Adrenal gland (tissue), 12 donors: ENCODE data around the gene PSTPIP2. TPM values are rescaled to one million over a fixed set of nuclear protein-coding genes. Genes with fewer than 3 reads are reported as not detected.

Experiments used
- DNase-seq, 7 donors: peaks; one replicate each; pipeline ENCODE4 v3.0.0-alpha.2; 2019 to 2020
- H3K27ac ChIP-seq, 5 donors: fragments of 200-600 bp; sonication (generic) in 4 of 5; 1 replicate in 3 of 5; 2 replicates in 2 of 5; pipeline versions ENCODE4 v1.5.1 to v1.8.0; 2016 to 2020; ENCODE audit warnings: mild to moderate bottlenecking in 1 of 5
- H3K27me3 ChIP-seq: fragments of 200-600 bp; 2 replicates; pipeline ENCODE4 v1.8.0; 2021
- H3K36me3 ChIP-seq, 2 donors: fragments of 200-600 bp; replicated peaks in 1 of 2; 1 replicate in 1 of 2; 2 replicates in 1 of 2; pipeline versions ENCODE4 v1.5.1 to v1.8.0; 2018 to 2022
- H3K4me1 ChIP-seq, 2 donors: fragments of 200-600 bp; replicated peaks in 1 of 2; 1 replicate in 1 of 2; 2 replicates in 1 of 2; pipeline versions ENCODE4 v1.5.1 to v1.8.0; 2018 to 2021
- H3K4me3 ChIP-seq, 4 donors: fragments of 200-600 bp; sonication (generic) in 3 of 4; one replicate each; pipeline ENCODE4 v1.5.1; 2016 to 2018
- H3K9me3 ChIP-seq, 3 donors: fragments of 200-600 bp; sonication (generic) in 1 of 3; replicated peaks in 1 of 3; 1 replicate in 2 of 3; 2 replicates in 1 of 3; pipeline versions ENCODE4 v1.5.1 to v1.8.0; 2016 to 2021
- CTCF ChIP-seq, 6 experiments: fragments of 450-650 bp in 4 of 6; fragments of 200-600 bp in 2 of 6; sonication (generic) in 1 of 6; IDR thresholded peaks; 1 replicate in 5 of 6; 2 replicates in 1 of 6; pipeline versions ENCODE4 v1.5.1 to v1.8.0; 2016 to 2021; ENCODE audit warnings: antibody characterized with exemption in 6 of 6, mild to moderate bottlenecking in 2 of 6, moderate library complexity in 1 of 6
- POLR2A ChIP-seq, 2 donors: fragments of 450-650 bp; IDR thresholded peaks; one replicate each; pipeline ENCODE4 v1.6.1; 2017; ENCODE audit warnings: antibody characterized with exemption in 2 of 2, mild to moderate bottlenecking in 2 of 2, moderate library complexity in 1 of 2
- WGBS, 4 donors: extraction: QIAGEN DNeasy Blood & Tissue Kit in 2 of 4; methylation state at CpG; one replicate each; pipeline versions ENCODE4 v1.1.5 to v1.1.7; 2013 to 2017; 5-methylcytosine and 5-hydroxymethylcytosine counted together
- intact Hi-C, 2 donors: fragments of 100-400 bp; cut with DNase I; formaldehyde crosslinking; loops; one replicate each; pipeline versions ENCODE4 v1.14.1 to v1.15.0; 2022 to 2023
- polyA plus RNA-seq, 3 donors: library from polyadenylated mRNA; stranded (reverse); fragments of 200-250 nt in 2 of 3; fragments of 350-450 nt in 1 of 3; fragmentation: Illumina TruSeq in 1 of 3; extraction: RNeasy Lipid Tissue Mini Kit (QIAGEN cat#74804) in 1 of 3; gene quantifications; one replicate each; pipeline ENCODE4 v1.2.3, GENCODE V29; 2013 to 2014
- total RNA-seq, 9 donors: library from RNA; depleted of rRNA in 4 of 9; stranded (reverse); fragments of >200 nt in 4 of 9; fragments of 120-200 nt in 1 of 9; fragmentation: NEBNext Ultra II Directional in 1 of 9; extraction: Animal tissue kit (Norgen Biotek cat#: 25700) in 1 of 9; gene quantifications; one replicate each; pipeline versions ENCODE4 v1.1.0 to v1.2.4, GENCODE V29; 2013 to 2023
- donor health status: healthy with polysubstance abuse.
- donor health status: Bipolar disorder and iron deficiency.
- donor health status: DM: yes; HTN: yes; CAD: no.
- donor health status: DM: no; HTN: no; CAD: no.
- donor health status: DM: no; HTN: no; CAD: no.
- donor health status: DM: yes; HTN: yes; CAD: no.

PSTPIP2 gene
- total and polyA plus RNA-seq, 12 donors = 5.3 to 17.8 (median 8.4) TPM

GRCh38 chr18:45957100-45957499, 115.0 kb downstream of the PSTPIP2 start:
- H3K9me3 ChIP-seq = no peaks in the 10 kb centered on the region
- H3K27ac ChIP-seq = no peak overlapping the region
- H3K4me3 ChIP-seq = no peak overlapping the region
- no peaks in the 10 kb centered on the region for H3K27me3 ChIP-seq
- TF ChIP-seq POLR2A (IDR thresholded peaks at IDR 0.05) = no peak
- no peak for TF ChIP-seq CTCF (IDR thresholded peaks at IDR 0.05)
- no peak for DNase-seq
- peaks cover 0 to 7% of the 10 kb centered on the region in 2 donors for H3K4me1 ChIP-seq
- H3K36me3 ChIP-seq = peaks cover 0 to 27% of the 10 kb centered on the region in 2 donors
- intact Hi-C loops = no loop called here

- Histone ChIP-seq H3K4me3 (no peak overlapping the region), H3K27ac (peak overlapping the region in 2 of 5 donors; percentile 24 to 32), H3K9me3 (no peaks in the 10 kb centered on the region), H3K36me3 (peaks cover 0 to 50% of the 10 kb centered on the region in 2 donors), H3K4me1 (peaks cover 0 to 15% of the 10 kb centered on the region in 2 donors), H3K27me3 (no peaks in the 10 kb centered on the region)
- DNase-seq = peak in 3 of 7 donors; percentile 13 to 33 (median 23)
- WGBS, 4 donors = 78 to 84% (median 82%) methylated on average over 6 to 7 of the region's 7 CpGs
- intact Hi-C loops = no loop called here
- TF ChIP-seq POLR2A (IDR thresholded peaks at IDR 0.05) = no peak
- TF ChIP-seq CTCF (IDR thresholded peaks at IDR 0.05) = no peak
These were observed 117.8 kb downstream of the PSTPIP2 start for GRCh38 chr18:45954070-45954934.

- peak in 6 of 7 donors; percentile 30 to 75 (median 49) for DNase-seq
- 68 to 87% (median 83%) methylated on average over 4 of the region's 4 CpGs for WGBS, 4 donors
- TF ChIP-seq POLR2A (IDR thresholded peaks at IDR 0.05) (no peak), CTCF (IDR thresholded peaks at IDR 0.05) (no peak)
- no peaks in the 10 kb centered on the region for H3K27me3 ChIP-seq
- peaks cover 0 to 10% of the 10 kb centered on the region in 2 donors for H3K4me1 ChIP-seq
- H3K36me3 ChIP-seq = peaks cover 0 to 81% of the 10 kb centered on the region in 2 donors
- no peaks in the 10 kb centered on the region for H3K9me3 ChIP-seq
- no peak overlapping the region for H3K4me3 ChIP-seq
- H3K27ac ChIP-seq = no peak overlapping the region
- intact Hi-C loops = no loop called here
These were observed 120.9 kb downstream of the PSTPIP2 start for GRCh38 chr18:45951016-45951714.

GRCh38 chr18:45945669-45946068, 126.4 kb downstream of the PSTPIP2 start:
- 80 to 88% (median 85%) methylated on average over 5 of the region's 5 CpGs for WGBS, 4 donors
- no peaks in the 10 kb centered on the region for H3K9me3 ChIP-seq
- H3K36me3 ChIP-seq = peaks cover 0 to 95% of the 10 kb centered on the region in 2 donors
- no peak for TF ChIP-seq POLR2A (IDR thresholded peaks at IDR 0.05)
- no peak for TF ChIP-seq CTCF (IDR thresholded peaks at IDR 0.05)
- no peak overlapping the region for H3K4me3 ChIP-seq
- H3K27ac ChIP-seq = no peak overlapping the region
- H3K27me3 ChIP-seq = no peaks in the 10 kb centered on the region
- DNase-seq = no peak
- intact Hi-C loops = no loop called here
- no peaks in the 10 kb centered on the region for H3K4me1 ChIP-seq
